GM19372 (cell line): ENCODE data around the gene CLEC7A.

ENCODE experiments used
- ATAC-seq: cut with Tn5 transposase; IDR thresholded peaks from one replicate; pipeline ENCODE4 v1.9.1; 2021; ENCODE audit warnings: mild to moderate bottlenecking, low read depth, moderate library complexity; ENCODE audit not compliant: unreplicated experiment

The CLEC7A gene

GRCh38 chr12:10142976-10143589 lies 13.1 kb upstream of the CLEC7A start:
- no peak for ATAC-seq

GRCh38 chr12:10140001-10140400 lies 10.0 kb upstream of the CLEC7A start:
- no peak for ATAC-seq

- no peak for ATAC-seq
Measured at GRCh38 chr12:10136637-10137205, 6.7 kb upstream of the CLEC7A start.

- no peak for ATAC-seq
Measured at GRCh38 chr12:10135126-10135525, 5.1 kb upstream of the CLEC7A start.

- ATAC-seq, result no peak
Measured at GRCh38 chr12:10132850-10133370, 2.9 kb upstream of the CLEC7A start.

- no peak for ATAC-seq
Measured at GRCh38 chr12:10131111-10131690, 1.2 kb upstream of the CLEC7A start.

GRCh38 chr12:10128687-10129086 lies 1.3 kb downstream of the CLEC7A start:
- ATAC-seq, result no peak

GRCh38 chr12:10126413-10126812 lies 3.6 kb downstream of the CLEC7A start:
- no peak for ATAC-seq

- ATAC-seq, result no peak
Measured at GRCh38 chr12:10122689-10123088, 7.3 kb downstream of the CLEC7A start.

- ATAC-seq, result no peak
Measured at GRCh38 chr12:10121278-10121677, 8.7 kb downstream of the CLEC7A start.

GRCh38 chr12:10119066-10119465 lies 10.9 kb downstream of the CLEC7A start:
- no peak for ATAC-seq

GRCh38 chr12:10115890-10116289 lies 14.1 kb downstream of the CLEC7A start:
- ATAC-seq, result no peak

- no peak for ATAC-seq
Measured at GRCh38 chr12:10115311-10115710, 14.7 kb downstream of the CLEC7A start.

GRCh38 chr12:10113920-10114319 lies 16.1 kb downstream of the CLEC7A start:
- ATAC-seq, result no peak

GRCh38 chr12:10113075-10113474 lies 16.9 kb downstream of the CLEC7A start:
- ATAC-seq, result no peak

GRCh38 chr12:10111451-10111850 lies 18.5 kb downstream of the CLEC7A start:
- no peak for ATAC-seq

- ATAC-seq, result no peak
Measured at GRCh38 chr12:10110256-10110844, 19.6 kb downstream of the CLEC7A start.

- no peak for ATAC-seq
Measured at GRCh38 chr12:10102322-10102721, 27.7 kb downstream of the CLEC7A start.

GRCh38 chr12:10101648-10102220 lies 28.3 kb downstream of the CLEC7A start:
- ATAC-seq, result no peak

GRCh38 chr12:10101042-10101579 lies 28.9 kb downstream of the CLEC7A start:
- ATAC-seq, result no peak

GRCh38 chr12:10098791-10099190 lies 31.2 kb downstream of the CLEC7A start, which contains the start of gene CLEC1A:
Gene CLEC1A (minus strand): TSS chr12:10098985. CDS start chr12:10098922, 63 bp downstream.
- no peak for ATAC-seq
